MG63 (cell line): ENCODE results near the gene WDFY2. TPM values are rescaled to one million over a fixed set of nuclear protein-coding genes. Genes with fewer than 3 reads are reported as not detected.

ENCODE experiments used
- DNase-seq: peaks from one replicate; pipeline ENCODE4 v3.0.0-alpha.2; 2020
- H3K27me3 ChIP-seq: fragments of 250-450 bp; sonication (Bioruptor Pico); 2 replicates; pipeline ENCODE4 v1.5.1; 2020; ENCODE audit warnings: mild to moderate bottlenecking, moderate library complexity
- H3K36me3 ChIP-seq: fragments of 250-450 bp; sonication (Bioruptor Pico); 2 replicates; pipeline ENCODE4 v1.5.1; 2020; ENCODE audit warnings: mild to moderate bottlenecking, moderate library complexity
- H3K4me3 ChIP-seq: fragments of 250-450 bp; sonication (Bioruptor Pico); 2 replicates; pipeline ENCODE4 v1.5.1; 2020; ENCODE audit warnings: mild to moderate bottlenecking, moderate library complexity
- H3K9me3 ChIP-seq: fragments of 250-450 bp; sonication (Bioruptor Pico); 2 replicates; pipeline ENCODE4 v1.5.1; 2020; ENCODE audit warnings: mild to moderate bottlenecking, moderate library complexity
- total RNA-seq: library from RNA; depleted of rRNA; stranded (reverse); fragments of >200 nt; shearing (Covaris generic); gene quantifications from 2 replicates; pipeline ENCODE4 v1.2.3, GENCODE V29; 2014; ENCODE audit warnings: low replicate concordance

The WDFY2 gene
- total RNA-seq, 1 experiment from 2014 or later: 1.8 TPM

DNA sequence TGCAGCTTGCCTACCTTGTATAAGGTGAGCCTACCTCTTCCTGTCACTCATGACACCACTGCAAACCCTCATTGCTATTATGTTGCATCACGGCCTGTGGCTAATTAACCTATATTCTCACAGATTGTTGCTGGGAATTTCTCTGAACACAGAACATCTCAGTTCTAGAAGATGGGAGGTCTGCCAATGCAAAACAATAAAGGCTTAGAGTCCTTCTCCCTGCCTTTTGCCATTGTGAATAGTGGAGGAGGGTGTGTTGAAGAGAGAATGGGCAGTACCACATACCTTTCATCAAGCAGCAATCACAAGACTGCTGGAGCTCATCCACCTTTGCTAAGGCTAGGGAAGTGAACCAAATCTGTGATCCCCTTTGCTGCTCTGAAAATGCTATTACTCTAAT is 34.4 kb downstream of the WDFY2 start:
- H3K36me3 ChIP-seq: no peaks in the 10 kb centered on the region
- H3K9me3 ChIP-seq: no peaks in the 10 kb centered on the region
- no peak overlapping the region for H3K4me3 ChIP-seq
- H3K27me3 ChIP-seq: no peaks in the 10 kb centered on the region
- no peak for DNase-seq

DNA sequence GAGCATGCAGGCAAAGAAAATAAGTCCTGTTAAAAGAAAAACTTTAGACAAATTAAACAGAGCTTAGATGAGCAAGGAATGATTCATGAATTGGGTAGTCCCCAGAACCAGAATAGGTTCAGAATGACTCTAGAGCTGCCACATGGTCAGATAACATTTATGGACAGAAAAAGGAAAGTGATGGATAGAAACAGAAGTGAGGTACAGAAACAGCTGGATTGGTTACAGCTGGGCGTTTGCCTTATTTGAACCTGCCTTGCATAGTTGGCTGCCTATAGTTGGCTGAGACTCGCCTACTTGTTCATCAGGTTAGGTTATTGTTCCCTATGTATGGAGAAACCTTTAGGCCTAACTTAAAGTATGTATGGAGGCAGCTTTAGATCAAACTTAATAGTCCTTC is 35.4 kb downstream of the WDFY2 start:
- H3K9me3 ChIP-seq: no peaks in the 10 kb centered on the region
- H3K36me3 ChIP-seq: no peaks in the 10 kb centered on the region
- no peak overlapping the region for H3K4me3 ChIP-seq
- H3K27me3 ChIP-seq: no peaks in the 10 kb centered on the region
- DNase-seq: peak; percentile 60

DNA sequence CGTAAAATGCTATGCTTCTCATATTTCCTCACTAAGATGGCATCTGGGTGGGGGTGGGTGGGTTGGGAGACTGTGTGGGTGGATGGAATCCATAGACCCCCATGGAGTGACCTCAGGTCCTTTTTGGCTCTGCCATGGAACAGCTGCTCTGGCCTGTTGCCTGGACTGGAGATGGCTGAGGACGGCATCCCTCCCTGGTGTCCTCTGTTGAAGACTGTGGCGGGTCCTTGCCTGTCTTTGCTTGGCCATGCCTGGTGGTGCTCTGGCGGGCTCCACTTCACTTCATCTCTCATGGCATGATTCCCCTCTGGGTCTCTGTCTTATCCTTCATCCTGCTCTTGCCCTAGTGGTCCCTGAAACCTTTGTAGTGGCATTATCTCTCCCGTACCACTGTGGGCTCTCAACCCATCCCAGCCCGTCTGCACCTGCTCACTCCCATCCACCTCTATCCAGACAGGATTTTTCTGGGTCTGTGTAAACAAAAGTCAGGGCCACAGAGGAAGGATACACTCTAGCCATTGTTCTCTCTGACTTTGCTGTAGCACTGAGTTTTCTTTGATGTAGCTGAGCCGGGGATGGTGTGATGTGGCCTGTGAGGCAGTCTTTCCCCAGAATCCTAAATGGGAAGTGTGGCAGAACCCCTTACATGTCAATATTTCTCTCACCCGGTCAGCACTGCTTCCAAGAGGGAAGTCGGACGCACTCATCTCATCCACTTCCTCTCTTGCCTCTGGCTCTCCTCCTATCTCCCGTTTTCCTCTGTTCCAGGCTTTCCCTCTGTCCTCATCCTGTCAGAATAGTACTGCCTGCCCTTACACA is 36.1 kb downstream of the WDFY2 start:
- Histone ChIP-seq H3K36me3 (no peaks in the 10 kb centered on the region), H3K27me3 (no peaks in the 10 kb centered on the region), H3K9me3 (no peaks in the 10 kb centered on the region), H3K4me3 (no peak overlapping the region)
- no peak for DNase-seq

DNA sequence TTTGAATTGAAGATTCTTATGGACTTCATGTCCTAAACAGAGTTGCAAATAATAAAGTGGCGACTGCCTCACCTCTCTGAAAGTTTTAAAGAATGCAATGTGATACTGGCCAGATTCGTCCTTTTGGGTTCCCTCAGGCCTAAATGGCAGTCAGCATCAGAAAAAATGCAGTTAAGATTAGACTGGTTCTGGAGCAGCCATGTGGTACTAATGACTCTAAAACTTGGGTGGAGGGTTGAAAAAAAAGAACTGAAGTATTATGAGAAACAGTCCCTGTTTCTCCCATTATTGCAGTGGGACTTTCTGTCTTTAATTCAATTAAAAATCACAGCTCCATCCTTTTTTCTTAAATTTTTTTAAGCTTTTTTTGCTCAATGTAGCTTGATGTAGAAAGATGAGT is 37.3 kb downstream of the WDFY2 start:
- DNase-seq: no peak
- Histone ChIP-seq H3K36me3 (no peaks in the 10 kb centered on the region), H3K27me3 (no peaks in the 10 kb centered on the region), H3K9me3 (no peaks in the 10 kb centered on the region), H3K4me3 (no peak overlapping the region)

DNA sequence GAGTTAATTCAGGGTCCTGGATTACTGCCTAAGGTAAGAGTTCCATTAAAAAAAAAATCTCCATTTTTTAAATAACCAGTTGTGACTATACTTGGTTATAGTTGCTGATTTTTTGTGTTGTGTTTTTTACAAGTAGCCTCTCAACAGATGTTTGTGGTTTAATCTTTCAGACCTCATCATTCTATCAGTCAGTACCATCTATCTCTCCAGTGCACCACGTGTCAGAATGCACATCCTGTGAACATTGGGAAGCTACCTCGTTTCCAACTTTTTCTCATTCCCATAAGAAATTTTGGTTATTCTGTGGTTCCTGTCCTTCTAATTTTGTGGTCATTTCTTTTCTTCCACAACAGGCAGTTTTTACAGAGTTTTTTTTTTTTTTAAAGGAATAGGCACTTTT is 39.2 kb downstream of the WDFY2 start:
- Histone ChIP-seq H3K9me3 (no peaks in the 10 kb centered on the region), H3K36me3 (no peaks in the 10 kb centered on the region), H3K4me3 (no peak overlapping the region), H3K27me3 (no peaks in the 10 kb centered on the region)
- no peak for DNase-seq

DNA sequence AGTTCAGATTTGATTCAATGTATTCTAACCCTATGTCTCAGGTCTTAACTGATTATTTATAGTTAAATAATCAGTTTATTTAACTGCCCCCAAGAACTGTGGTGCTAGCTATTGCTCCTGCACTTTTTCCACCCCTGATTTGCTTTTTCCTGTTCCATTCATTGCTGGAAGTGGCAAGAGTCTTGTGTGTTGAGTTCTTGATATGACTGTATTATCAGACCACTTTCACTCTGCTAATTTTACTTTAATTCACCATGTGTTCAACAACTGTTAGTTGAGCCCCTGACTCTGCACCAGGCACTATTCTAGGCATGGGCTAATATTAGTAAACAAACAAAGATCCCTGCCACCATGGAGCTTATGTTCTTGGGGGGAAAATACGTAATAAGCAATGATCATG is 39.9 kb downstream of the WDFY2 start:
- Histone ChIP-seq H3K9me3 (no peaks in the 10 kb centered on the region), H3K4me3 (no peak overlapping the region), H3K36me3 (no peaks in the 10 kb centered on the region), H3K27me3 (no peaks in the 10 kb centered on the region)
- DNase-seq: no peak

DNA sequence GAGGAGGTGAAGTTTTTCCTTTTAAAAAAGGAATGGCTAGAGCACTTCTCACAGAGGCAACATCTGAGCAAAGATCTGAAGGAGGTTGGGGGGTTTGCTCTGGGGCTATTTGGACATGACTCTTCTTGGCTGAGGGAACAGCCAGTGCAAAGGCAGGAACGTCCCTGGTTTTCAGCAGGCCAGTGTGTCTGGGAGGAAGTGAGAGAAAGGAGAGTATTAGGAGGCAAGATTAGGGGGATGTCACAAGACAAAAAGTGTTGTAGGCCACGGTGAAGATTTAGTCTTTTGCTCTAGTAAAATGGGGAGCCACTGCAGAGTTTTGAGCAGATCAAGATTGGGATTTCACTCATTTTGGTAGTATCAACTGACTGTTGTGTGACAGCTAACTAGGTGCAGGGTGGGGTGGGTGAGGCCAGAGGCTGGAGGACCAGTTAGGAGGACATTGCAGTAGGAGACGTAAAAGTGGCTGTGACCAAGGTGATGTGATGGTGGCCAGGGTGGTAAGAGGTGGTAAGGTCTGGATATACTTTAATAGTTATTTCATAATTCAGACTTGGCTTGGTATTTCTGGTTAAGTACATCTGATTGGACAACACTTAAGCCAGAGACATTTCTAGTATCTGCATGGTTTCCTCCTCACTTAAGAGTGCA is 40.6 kb downstream of the WDFY2 start:
- Histone ChIP-seq H3K27me3 (no peaks in the 10 kb centered on the region), H3K4me3 (no peak overlapping the region), H3K36me3 (no peaks in the 10 kb centered on the region), H3K9me3 (no peaks in the 10 kb centered on the region)
- no peak for DNase-seq

DNA sequence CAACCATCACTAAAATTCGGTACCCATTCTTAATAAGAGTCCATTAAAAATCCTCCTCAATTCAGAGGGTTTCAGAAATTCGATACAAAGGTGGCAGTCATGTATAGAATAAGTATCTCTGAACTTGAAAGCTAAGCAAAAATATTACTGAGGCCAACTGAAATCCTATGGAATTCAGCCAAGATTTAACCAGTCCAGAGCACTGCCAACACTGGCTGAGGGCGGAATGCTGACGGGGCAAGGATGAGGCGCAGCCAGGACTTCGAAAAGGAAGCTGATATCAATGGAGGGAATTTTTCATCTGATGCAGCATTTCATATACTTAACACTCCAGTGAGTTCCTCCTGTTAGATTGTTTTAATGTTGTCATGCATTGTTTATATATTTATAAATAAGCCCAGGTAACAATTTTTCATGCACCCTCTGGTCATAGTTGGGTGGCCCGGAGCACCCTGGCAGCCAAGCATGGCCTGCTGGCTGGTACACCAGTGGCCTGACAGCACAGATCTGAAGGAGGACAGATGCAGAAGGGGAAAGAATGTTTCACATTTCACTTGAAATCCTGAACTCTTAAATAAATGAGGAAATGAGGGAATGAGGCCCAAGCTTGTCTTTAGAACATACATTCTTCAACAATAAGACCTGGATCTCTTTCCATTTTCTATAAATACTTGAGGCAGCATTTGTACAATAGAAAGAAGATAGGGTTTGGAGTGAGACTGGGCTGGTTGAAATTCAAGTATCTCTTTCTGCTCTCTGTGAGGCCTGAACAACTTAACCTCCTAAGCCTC is 41.5 kb downstream of the WDFY2 start:
- DNase-seq: peak; percentile 77
- H3K27me3 ChIP-seq: no peaks in the 10 kb centered on the region
- no peak overlapping the region for H3K4me3 ChIP-seq
- H3K9me3 ChIP-seq: no peaks in the 10 kb centered on the region
- no peaks in the 10 kb centered on the region for H3K36me3 ChIP-seq

DNA sequence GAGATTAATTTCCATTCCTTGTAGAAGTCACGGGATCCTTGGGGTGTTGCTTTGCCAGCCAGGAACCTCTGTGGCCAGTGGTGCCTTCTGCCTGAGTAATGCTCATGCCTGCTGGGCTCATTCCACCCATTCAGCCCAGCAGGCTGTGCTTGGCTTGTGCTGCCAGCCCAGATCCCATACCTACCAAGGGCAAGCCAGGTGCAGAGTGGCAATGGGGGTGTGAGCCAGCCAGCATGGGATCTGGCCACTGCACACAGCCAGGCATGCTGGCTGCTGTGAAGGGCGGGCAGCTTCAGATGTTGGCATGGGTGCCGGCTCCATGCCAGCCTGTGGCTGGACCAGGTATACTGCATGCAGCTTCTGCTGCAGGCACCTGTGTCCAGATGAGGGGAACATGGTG is 42.5 kb downstream of the WDFY2 start:
- DNase-seq: peak; percentile 75
- no peaks in the 10 kb centered on the region for H3K36me3 ChIP-seq
- H3K9me3 ChIP-seq: no peaks in the 10 kb centered on the region
- H3K4me3 ChIP-seq: no peak overlapping the region
- no peaks in the 10 kb centered on the region for H3K27me3 ChIP-seq

DNA sequence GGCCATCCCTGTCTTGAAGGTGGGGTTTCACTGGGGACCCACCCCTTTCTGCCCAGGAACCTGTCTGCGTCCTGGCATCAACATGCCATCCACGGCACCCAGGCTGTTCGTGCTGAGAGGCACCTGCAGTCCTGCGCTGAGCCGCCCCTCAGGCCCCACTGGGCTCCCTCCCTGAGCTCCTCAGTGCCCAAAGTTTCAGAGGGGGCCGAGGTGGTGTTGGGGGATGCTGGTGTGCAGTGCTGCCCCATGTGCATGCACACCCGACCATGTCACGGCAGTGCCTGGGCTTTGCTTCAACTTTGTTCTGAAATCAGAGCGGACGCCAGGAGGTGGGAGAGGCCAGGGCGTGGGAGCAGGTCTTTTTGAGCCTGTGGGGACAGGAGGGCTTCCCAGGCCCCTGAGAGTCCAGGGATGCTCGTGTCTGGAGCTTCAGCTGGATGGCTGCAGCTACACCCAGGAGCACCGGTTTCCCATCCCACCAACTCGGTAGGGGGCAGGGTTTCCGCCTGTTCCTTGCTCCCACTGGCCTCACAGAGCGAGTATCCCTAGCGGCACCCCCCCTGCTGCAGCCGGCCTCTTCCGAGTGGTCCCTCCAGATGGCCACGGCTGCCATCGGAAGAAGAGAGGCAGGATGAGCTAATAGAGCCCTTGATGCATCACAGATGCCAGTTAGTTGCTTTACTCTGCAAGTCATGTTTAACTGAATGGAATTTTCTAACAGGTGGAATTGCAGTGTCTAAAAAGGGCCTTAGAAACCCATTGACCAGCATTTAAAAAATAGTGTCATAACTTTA is 44.0 kb downstream of the WDFY2 start:
- H3K27me3 ChIP-seq: no peaks in the 10 kb centered on the region
- no peaks in the 10 kb centered on the region for H3K36me3 ChIP-seq
- DNase-seq: no peak
- H3K9me3 ChIP-seq: no peaks in the 10 kb centered on the region
- H3K4me3 ChIP-seq: no peak overlapping the region

DNA sequence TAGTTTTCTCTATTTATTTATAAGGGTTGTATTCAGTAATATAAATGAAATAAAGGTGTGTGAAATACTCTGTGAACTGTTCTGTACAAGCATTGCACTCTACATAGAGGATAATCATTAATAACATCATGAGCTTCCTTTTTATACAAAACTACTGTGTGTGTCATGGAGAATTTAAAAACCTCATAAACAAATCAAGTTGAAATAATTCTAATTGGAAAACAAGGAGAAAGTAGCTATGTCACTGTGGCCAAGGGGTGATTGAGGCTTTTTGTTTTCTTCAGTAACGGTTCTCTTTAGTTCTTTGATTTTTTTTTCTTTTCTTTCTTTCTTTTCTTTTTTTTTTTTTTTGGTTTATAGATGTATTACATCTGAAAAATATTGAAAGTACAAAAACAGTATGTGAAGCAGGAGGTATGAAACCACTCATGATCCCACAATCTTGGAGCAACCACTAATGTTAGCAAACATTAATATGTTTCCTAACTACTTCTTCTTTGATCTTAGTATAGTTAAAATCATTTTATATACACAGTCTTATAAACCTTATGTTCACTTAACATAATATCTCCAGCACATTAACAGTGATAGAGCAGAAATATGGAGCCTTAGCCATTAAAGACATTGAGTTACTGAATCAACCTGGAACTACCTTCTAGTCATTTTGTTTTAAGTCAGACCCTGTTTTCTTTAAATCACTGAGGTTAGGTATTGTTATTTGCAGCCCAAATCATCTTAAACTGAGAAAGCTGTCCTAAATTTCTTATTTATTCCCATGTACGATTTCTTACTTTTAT is 45.4 kb downstream of the WDFY2 start:
- no peak for DNase-seq
- Histone ChIP-seq H3K4me3 (no peak overlapping the region), H3K36me3 (no peaks in the 10 kb centered on the region), H3K27me3 (no peaks in the 10 kb centered on the region), H3K9me3 (no peaks in the 10 kb centered on the region)

DNA sequence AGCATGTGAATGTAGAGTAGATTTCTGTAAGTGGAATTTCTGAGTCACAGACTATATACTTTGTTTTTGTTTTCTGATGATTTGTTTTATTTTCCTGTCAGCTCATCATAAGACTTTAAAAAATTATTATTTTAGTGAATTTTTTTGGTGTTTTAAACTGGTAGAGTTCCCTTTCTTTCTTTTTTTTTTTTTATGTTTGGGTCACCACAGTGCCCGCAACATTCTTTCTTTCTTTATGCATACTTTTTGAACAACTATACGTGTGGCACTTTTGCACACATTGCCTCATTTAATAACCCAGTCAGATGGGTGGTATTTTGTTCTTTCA is 46.0 kb downstream of the WDFY2 start:
- H3K4me3 ChIP-seq: no peak overlapping the region
- H3K27me3 ChIP-seq: no peaks in the 10 kb centered on the region
- H3K9me3 ChIP-seq: no peaks in the 10 kb centered on the region
- no peak for DNase-seq
- H3K36me3 ChIP-seq: no peaks in the 10 kb centered on the region

DNA sequence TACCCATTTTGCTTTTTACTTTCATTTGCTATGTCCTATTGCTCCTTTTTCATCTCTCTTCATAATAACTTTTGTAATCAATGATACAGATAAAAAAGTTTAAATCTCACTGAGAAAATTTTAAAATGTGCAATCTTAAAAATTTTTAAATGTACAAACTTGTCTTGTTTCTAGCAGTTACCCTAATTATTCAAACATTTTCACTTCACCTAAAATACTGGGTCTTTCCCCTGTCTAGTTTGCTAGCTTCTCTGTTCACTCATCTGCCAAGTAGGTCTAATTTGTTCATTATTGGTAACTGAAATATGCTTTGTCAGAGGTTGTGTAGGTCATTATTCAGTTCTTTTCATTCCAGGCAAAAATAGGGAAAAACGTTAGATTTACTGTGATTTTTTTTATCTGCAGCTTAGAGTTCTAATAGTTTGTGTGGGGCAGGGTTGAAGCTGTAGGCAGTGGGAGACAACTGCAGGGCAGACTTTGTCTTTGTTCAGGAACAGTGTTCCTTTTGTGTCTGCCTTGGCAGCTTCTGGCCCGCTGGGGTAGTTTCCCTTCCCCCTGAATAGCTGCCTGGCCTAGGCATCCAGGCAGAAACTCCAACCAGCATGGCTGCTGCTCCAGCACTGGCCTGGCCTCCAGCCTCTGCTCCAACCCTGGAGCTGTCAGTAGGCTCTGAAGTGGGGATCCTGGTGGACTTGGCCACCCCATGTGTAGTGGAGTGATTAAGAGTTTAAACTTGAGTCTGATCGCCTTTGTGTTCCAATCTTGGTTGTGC is 48.5 kb downstream of the WDFY2 start:
- no peak for DNase-seq
- H3K27me3 ChIP-seq: no peaks in the 10 kb centered on the region
- H3K9me3 ChIP-seq: no peaks in the 10 kb centered on the region
- H3K4me3 ChIP-seq: no peak overlapping the region
- H3K36me3 ChIP-seq: no peaks in the 10 kb centered on the region

DNA sequence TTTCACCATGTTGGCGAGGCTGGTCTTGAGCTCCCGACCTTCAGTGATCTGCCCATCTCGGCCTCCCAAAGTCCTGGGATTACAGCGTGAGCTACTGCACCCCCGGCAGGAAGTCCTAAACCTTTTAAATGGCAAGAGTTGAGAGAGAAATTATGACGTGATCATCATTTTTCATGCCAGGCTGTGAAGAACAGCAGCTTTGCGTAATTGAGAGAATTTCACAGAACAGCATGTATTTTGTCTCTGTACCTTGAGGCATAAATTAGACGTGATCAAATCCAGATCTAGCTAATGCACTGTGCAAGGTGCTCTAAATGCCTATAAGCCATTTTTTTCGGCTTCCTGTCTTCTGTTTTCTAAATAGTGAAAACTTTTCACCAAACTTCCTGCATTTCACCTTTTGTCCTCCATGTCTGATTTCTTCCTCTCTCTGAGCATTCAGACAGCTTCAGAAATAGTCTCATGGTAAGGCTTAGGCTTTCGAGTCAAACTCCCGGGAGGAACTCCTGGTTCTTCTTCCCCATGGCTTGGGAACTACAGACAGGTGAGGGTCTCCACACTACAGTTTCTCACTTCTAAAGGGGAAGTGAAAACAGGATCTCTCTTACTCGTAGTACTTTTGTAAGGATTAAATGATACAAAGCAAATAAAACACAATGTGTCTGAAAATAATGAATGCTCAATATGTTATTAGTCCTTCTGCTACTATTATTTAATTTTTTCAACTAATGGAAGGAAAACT is 51.0 kb downstream of the WDFY2 start:
- H3K4me3 ChIP-seq: no peak overlapping the region
- no peaks in the 10 kb centered on the region for H3K27me3 ChIP-seq
- H3K36me3 ChIP-seq: no peaks in the 10 kb centered on the region
- no peak for DNase-seq
- H3K9me3 ChIP-seq: no peaks in the 10 kb centered on the region

DNA sequence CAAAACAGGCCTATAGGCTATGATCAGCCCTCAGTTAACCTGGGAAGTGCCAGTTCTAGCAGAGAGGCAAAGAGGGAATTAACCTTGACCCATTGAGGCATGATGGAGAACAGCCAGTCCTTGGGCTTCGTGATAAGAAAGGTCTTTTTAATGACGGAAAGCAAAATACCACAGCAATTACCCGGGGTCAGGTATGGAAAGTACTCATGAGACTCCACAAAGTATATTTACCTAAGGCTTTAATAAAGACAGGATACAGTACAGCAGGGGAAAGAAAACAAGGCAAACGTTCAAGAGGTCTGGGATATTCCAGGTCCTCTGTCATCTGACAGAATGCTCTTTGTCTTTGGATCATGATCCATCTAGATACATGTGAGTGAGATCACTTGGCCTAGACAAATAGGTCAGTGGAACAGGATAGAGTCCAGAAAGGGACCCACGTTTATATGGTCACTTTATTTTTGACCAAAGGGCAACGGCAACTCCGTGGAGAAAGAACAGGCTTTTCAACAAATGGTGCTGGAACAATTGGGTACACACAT is 52.2 kb downstream of the WDFY2 start:
- no peaks in the 10 kb centered on the region for H3K9me3 ChIP-seq
- no peak for DNase-seq
- H3K4me3 ChIP-seq: no peak overlapping the region
- H3K36me3 ChIP-seq: no peaks in the 10 kb centered on the region
- H3K27me3 ChIP-seq: no peaks in the 10 kb centered on the region
